GM23338 (cell line): ENCODE data around the gene AP2B1. TPM values are rescaled to one million over a fixed set of nuclear protein-coding genes. Genes with fewer than 3 reads are reported as not detected.

Experiments used
- ATAC-seq: fragments of 200-7000 bp; cut with Tn5 transposase; 3 replicates; pipeline ENCODE4 v1.9.1; 2020
- DNase-seq: peaks from one replicate; pipeline ENCODE4 v3.0.0-alpha.2; 2015; ENCODE audit warnings: low spot score
- H2AFZ ChIP-seq: fragments of 200-600 bp; sonication (generic); 2 replicates; pipeline ENCODE4 v1.8.0; 2016; ENCODE audit warnings: antibody characterized with exemption, mild to moderate bottlenecking, moderate library complexity
- H3F3A ChIP-seq: fragments of 200-600 bp; sonication (generic); replicated peaks from 2 replicates; pipeline ENCODE4 v1.8.0; 2017; ENCODE audit warnings: antibody characterized with exemption, mixed run types, low read depth
- H3K27ac ChIP-seq: fragments of 200-600 bp; sonication (generic); 2 replicates; pipeline ENCODE4 v1.6.1; 2016; ENCODE audit warnings: low read depth
- H3K27me3 ChIP-seq: fragments of 200-600 bp; sonication (generic); 2 replicates; pipeline ENCODE4 v1.8.0; 2016; ENCODE audit warnings: mild to moderate bottlenecking, mixed run types, moderate library complexity; ENCODE audit not compliant: insufficient read depth
- H3K36me3 ChIP-seq: fragments of 200-600 bp; sonication (generic); 2 replicates; pipeline ENCODE4 v1.8.0; 2016; ENCODE audit warnings: mild to moderate bottlenecking; ENCODE audit not compliant: insufficient read depth
- H3K4me1 ChIP-seq: fragments of 200-600 bp; sonication (generic); 2 replicates; pipeline ENCODE4 v1.8.0; 2016; ENCODE audit warnings: mild to moderate bottlenecking, moderate library complexity; ENCODE audit not compliant: insufficient read depth
- H3K4me2 ChIP-seq: fragments of 200-600 bp; sonication (generic); 2 replicates; pipeline ENCODE4 v1.7.1; 2017; ENCODE audit warnings: mixed run types
- H3K4me3 ChIP-seq: fragments of 200-600 bp; sonication (generic); 2 replicates; pipeline ENCODE4 v1.6.1; 2016; ENCODE audit warnings: mixed run types
- H3K79me2 ChIP-seq: fragments of 200-600 bp; sonication (generic); replicated peaks from 2 replicates; pipeline ENCODE4 v1.8.0; 2017; ENCODE audit warnings: mild to moderate bottlenecking; ENCODE audit not compliant: insufficient read depth
- H3K9me2 ChIP-seq: fragments of 200-600 bp; sonication (generic); 2 replicates; pipeline ENCODE4 v1.8.0; 2017; ENCODE audit not compliant: insufficient read depth
- H4K20me1 ChIP-seq: fragments of 200-600 bp; sonication (generic); replicated peaks from 2 replicates; pipeline ENCODE4 v1.8.0; 2017; ENCODE audit warnings: mild to moderate bottlenecking; ENCODE audit not compliant: insufficient read depth
- H3K27ac Mint-ChIP-seq: 2 replicates; pipeline ENCODE4 v1.8.0; 2020; ENCODE audit warnings: inconsistent platforms, mild to moderate bottlenecking, moderate library complexity, mixed read lengths
- H3K27me3 Mint-ChIP-seq: 3 replicates; pipeline ENCODE4 v1.8.0; 2022; ENCODE audit warnings: low read depth, mild to moderate bottlenecking, moderate library complexity, mixed read lengths, inconsistent platforms; ENCODE audit not compliant: insufficient read depth, poor library complexity
- H3K36me3 Mint-ChIP-seq: 3 replicates; pipeline ENCODE4 v1.8.0; 2021; ENCODE audit warnings: low read depth, mild to moderate bottlenecking, inconsistent platforms, moderate library complexity, mixed read lengths
- H3K4me1 Mint-ChIP-seq: 3 replicates; pipeline ENCODE4 v1.8.0; 2020; ENCODE audit warnings: mild to moderate bottlenecking, inconsistent platforms, mixed read lengths
- H3K4me3 Mint-ChIP-seq: 3 replicates; pipeline ENCODE4 v1.8.0; 2021; ENCODE audit warnings: moderate library complexity, mild to moderate bottlenecking, inconsistent platforms, mixed read lengths
- H3K9me3 Mint-ChIP-seq: 3 replicates; pipeline ENCODE4 v1.8.0; 2020; ENCODE audit warnings: moderate library complexity, mild to moderate bottlenecking, inconsistent platforms, mixed read lengths
- CREB1 ChIP-seq: fragments of 250-450 bp; sonication (Bioruptor Pico); IDR thresholded peaks from 2 replicates; pipeline ENCODE4 v1.5.0; 2020; ENCODE audit warnings: low read depth, mild to moderate bottlenecking, moderate library complexity
- CTCF ChIP-seq, 2 experiments: fragments of 200-600 bp in 1 of 2; sonication (generic) in 1 of 2; conservative IDR thresholded peaks; 2 replicates each; pipeline versions ENCODE4 v1.5.1 to v1.6.1; 2016 to 2017; ENCODE audit warnings: antibody characterized with exemption in 2 of 2, low read depth in 2 of 2, mild to moderate bottlenecking in 2 of 2, moderate library complexity in 1 of 2
- ETS1 ChIP-seq: IDR thresholded peaks from 2 replicates; pipeline ENCODE4 v1.6.1; 2016; ENCODE audit warnings: antibody characterized with exemption
- EZH2 ChIP-seq: fragments of 200-600 bp; sonication (generic); IDR thresholded peaks from one replicate; pipeline ENCODE4 v1.8.0; 2017; ENCODE audit warnings: antibody characterized with exemption, mild to moderate bottlenecking, low read depth; ENCODE audit not compliant: unreplicated experiment
- EZH2phosphoT487 ChIP-seq: fragments of 200-600 bp; sonication (generic); IDR thresholded peaks from one replicate; pipeline ENCODE4 v1.8.1; 2018; ENCODE audit warnings: antibody characterized with exemption; ENCODE audit not compliant: unreplicated experiment
- JUNB ChIP-seq: IDR thresholded peaks from one replicate; pipeline ENCODE4 v1.6.1; 2016; ENCODE audit warnings: antibody characterized with exemption; ENCODE audit not compliant: unreplicated experiment
- NANOG ChIP-seq: IDR thresholded peaks from 2 replicates; pipeline ENCODE4 v1.6.1; 2016; ENCODE audit warnings: antibody characterized with exemption, borderline replicate concordance
- POLR2AphosphoS5 ChIP-seq: IDR thresholded peaks from 2 replicates; pipeline ENCODE4 v1.6.1; 2016; ENCODE audit warnings: antibody characterized with exemption, low read depth
- REST ChIP-seq: IDR thresholded peaks from one replicate; pipeline ENCODE4 v1.6.1; 2018; ENCODE audit warnings: antibody characterized with exemption; ENCODE audit not compliant: unreplicated experiment
- STAT1 ChIP-seq: IDR thresholded peaks from one replicate; pipeline ENCODE4 v1.6.1; 2016; ENCODE audit warnings: antibody characterized with exemption; ENCODE audit not compliant: unreplicated experiment
- ZNF114 ChIP-seq: fragments of 250-450 bp; sonication (Bioruptor Pico); IDR thresholded peaks from 2 replicates; pipeline ENCODE4 v1.5.0; 2020; ENCODE audit warnings: mild to moderate bottlenecking, moderate library complexity
- ZNF331 ChIP-seq: fragments of 250-450 bp; sonication (Bioruptor Pico); IDR thresholded peaks from 2 replicates; pipeline ENCODE4 v1.5.0; 2020; ENCODE audit warnings: low read depth, mild to moderate bottlenecking, moderate library complexity
- ZNF462 ChIP-seq: fragments of 250-450 bp; sonication (Bioruptor Pico); IDR thresholded peaks from 2 replicates; pipeline ENCODE4 v1.5.0; 2020; ENCODE audit warnings: mild to moderate bottlenecking, moderate library complexity
- polyA plus RNA-seq: library from polyadenylated mRNA; unstranded; fragments of >200 nt; fragmentation: Nextera tagmentation; extraction: Ambion mirVana; gene quantifications from 2 replicates; pipeline ENCODE4 v1.2.1, GENCODE V29; 2016
- total RNA-seq: library from RNA; depleted of rRNA; stranded (reverse); fragments of >200 nt; shearing (Covaris generic); gene quantifications from 2 replicates; pipeline ENCODE4 v1.2.3, GENCODE V29; 2014

AP2B1 gene
- total and polyA plus RNA-seq, 2 experiments from 2014 or later: 89.7 to 144 TPM

GRCh38 chr17:35713069-35713728 lies 126.1 kb downstream of the AP2B1 start:
- H2AFZ ChIP-seq: no peak overlapping the region
- H3K27me3 ChIP-seq: no peaks in the 10 kb centered on the region
- Mint-ChIP-seq H3K4me1 (no peaks in the 10 kb centered on the region), H3K27me3 (peaks cover 3% of the 10 kb centered on the region), H3K27ac (no peak overlapping the region), H3K9me3 (no peaks in the 10 kb centered on the region), H3K4me3 (no peak overlapping the region), H3K36me3 (peaks cover 23% of the 10 kb centered on the region)
- H3F3A ChIP-seq: no peaks in the 10 kb centered on the region
- H3K9me2 ChIP-seq: no peaks in the 10 kb centered on the region
- no peak for TF ChIP-seq POLR2AphosphoS5
- TF ChIP-seq ZNF331: no peak
- TF ChIP-seq CREB1 (CRISPR knock-in tag): no peak
- no peak for TF ChIP-seq STAT1
- no peak for TF ChIP-seq ETS1
- no peak for TF ChIP-seq CTCF (conservative IDR thresholded peaks at IDR 0.05; ENCODE audit: low read depth in 2 of 2)
- no peak for TF ChIP-seq ZNF114 (CRISPR knock-in tag)
- TF ChIP-seq JUNB: no peak
- TF ChIP-seq ZNF462 (CRISPR knock-in tag): no peak
- TF ChIP-seq NANOG: no peak
- TF ChIP-seq EZH2phosphoT487: no peak
- no peak for TF ChIP-seq REST
- TF ChIP-seq EZH2: no peak
- peaks cover 19% of the 10 kb centered on the region for H3K36me3 ChIP-seq
- H3K4me3 ChIP-seq: no peak overlapping the region
- H4K20me1 ChIP-seq: peaks cover 4% of the 10 kb centered on the region
- no peaks in the 10 kb centered on the region for H3K4me1 ChIP-seq
- ATAC-seq (no peak), DNase-seq (no peak)
- no peak overlapping the region for H3K27ac ChIP-seq
- H3K4me2 ChIP-seq: no peak overlapping the region
- no peaks in the 10 kb centered on the region for H3K79me2 ChIP-seq
